Muscle of leg (tissue), 11 donors: Measurements from ENCODE around the gene TMEM91. TPM values are rescaled to one million over a fixed set of nuclear protein-coding genes. Genes with fewer than 3 reads are reported as not detected.
A peak's percentile ranks its signal among the peaks of the same experiment; 100 is the strongest.

ENCODE experiments used
- DNase-seq: peaks from one replicate; pipeline ENCODE4 v3.0.0; 2013
- H3K27ac ChIP-seq: one replicate; pipeline ENCODE4 v1.5.1; 2013; ENCODE audit warnings: mild to moderate bottlenecking, low read length, control low read depth
- H3K27me3 ChIP-seq: one replicate; pipeline ENCODE4 v1.6.1; 2013; ENCODE audit warnings: low read length; ENCODE audit not compliant: control insufficient read depth, insufficient read depth
- H3K36me3 ChIP-seq: one replicate; pipeline ENCODE4 v1.6.1; 2013; ENCODE audit warnings: low read length; ENCODE audit not compliant: control insufficient read depth, insufficient read depth
- H3K4me1 ChIP-seq: one replicate; pipeline ENCODE4 v1.6.1; 2013; ENCODE audit warnings: low read length; ENCODE audit not compliant: control insufficient read depth, insufficient read depth
- H3K4me3 ChIP-seq: one replicate; pipeline ENCODE4 v1.5.1; 2013; ENCODE audit warnings: low read length, control low read depth
- H3K9me3 ChIP-seq: replicated peaks from 2 replicates; pipeline ENCODE4 v1.6.1; 2013; ENCODE audit warnings: low read depth, low read length; ENCODE audit not compliant: control insufficient read depth
- WGBS: methylation state at CpG from one replicate; pipeline ENCODE4 v1.1.5; 2013; ENCODE audit warnings: missing lambda C conversion rate; ENCODE audit not compliant: insufficient coverage; 5-methylcytosine and 5-hydroxymethylcytosine counted together
- polyA plus RNA-seq, 8 donors: library from polyadenylated mRNA; unstranded; fragments of 120-200 nt; gene quantifications; one replicate each; pipeline versions ENCODE4 v1.2.1 to v1.2.3, GENCODE V29; 2013; ENCODE audit warnings: inconsistent platforms in 1 of 8, low replicate concordance in 1 of 8; ENCODE audit not compliant: insufficient read length in 8 of 8, insufficient read depth in 1 of 8
- total RNA-seq: library from RNA; stranded (reverse); fragments of 120-200 nt; gene quantifications from one replicate; pipeline ENCODE4 v1.2.4, GENCODE V29; 2013

Gene TMEM91
- total and polyA plus RNA-seq, 9 donors: 2.6 to 9.2 (median 5.3) TPM

DNA sequence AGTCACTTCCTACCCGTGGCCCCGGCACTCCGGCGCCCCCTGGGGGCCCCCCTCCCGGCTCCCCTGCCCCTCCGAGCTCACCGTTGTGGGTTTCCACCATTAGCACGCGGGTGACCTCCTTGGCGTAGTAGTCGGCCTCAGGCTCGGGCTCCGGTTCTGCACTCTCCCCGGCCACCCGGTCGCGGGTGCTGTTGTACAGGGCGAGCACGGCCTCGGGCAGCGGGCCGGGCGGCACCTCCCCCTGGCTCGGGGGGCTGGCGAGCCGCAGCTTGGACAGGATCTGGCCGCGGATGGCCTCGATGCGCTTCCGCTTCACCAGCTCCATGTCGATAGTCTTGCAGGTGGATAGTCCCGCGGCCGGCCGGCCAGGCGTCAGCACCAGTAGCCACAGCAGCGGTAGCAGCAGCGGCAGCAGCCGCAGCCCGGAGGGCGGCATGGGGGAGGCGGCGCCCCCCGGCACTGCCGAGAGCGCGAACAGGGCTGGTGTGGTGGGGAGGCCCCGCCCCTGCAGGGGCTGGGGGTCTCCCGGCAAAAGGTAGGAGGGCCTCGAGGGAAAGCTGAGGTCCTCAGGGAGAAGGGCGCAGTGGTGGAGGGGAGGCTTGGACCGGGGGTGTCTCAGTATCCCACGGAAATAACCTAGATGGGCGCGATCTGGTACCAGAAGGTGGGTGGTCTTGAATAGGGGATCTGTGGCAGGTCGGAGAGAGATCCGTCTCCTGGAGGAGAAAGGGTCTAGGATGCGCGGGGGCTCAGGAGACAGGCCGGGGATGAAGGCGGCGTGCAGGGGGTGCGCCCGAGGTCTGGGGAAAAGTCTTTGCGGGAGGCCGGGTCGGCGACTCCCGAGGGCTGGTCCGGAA is 23.5 kb upstream of the TMEM91 start:
- Histone ChIP-seq H3K27me3 (peaks cover 50% of the 10 kb centered on the region), H3K27ac (no peak overlapping the region), H3K4me1 (peaks cover 45% of the 10 kb centered on the region), H3K36me3 (no peaks in the 10 kb centered on the region), H3K4me3 (peak overlapping the region; percentile 59), H3K9me3 (no peaks in the 10 kb centered on the region)
- under 1% methylated on average over 69 of the region's 71 CpGs for WGBS
- peak; percentile 58 for DNase-seq

DNA sequence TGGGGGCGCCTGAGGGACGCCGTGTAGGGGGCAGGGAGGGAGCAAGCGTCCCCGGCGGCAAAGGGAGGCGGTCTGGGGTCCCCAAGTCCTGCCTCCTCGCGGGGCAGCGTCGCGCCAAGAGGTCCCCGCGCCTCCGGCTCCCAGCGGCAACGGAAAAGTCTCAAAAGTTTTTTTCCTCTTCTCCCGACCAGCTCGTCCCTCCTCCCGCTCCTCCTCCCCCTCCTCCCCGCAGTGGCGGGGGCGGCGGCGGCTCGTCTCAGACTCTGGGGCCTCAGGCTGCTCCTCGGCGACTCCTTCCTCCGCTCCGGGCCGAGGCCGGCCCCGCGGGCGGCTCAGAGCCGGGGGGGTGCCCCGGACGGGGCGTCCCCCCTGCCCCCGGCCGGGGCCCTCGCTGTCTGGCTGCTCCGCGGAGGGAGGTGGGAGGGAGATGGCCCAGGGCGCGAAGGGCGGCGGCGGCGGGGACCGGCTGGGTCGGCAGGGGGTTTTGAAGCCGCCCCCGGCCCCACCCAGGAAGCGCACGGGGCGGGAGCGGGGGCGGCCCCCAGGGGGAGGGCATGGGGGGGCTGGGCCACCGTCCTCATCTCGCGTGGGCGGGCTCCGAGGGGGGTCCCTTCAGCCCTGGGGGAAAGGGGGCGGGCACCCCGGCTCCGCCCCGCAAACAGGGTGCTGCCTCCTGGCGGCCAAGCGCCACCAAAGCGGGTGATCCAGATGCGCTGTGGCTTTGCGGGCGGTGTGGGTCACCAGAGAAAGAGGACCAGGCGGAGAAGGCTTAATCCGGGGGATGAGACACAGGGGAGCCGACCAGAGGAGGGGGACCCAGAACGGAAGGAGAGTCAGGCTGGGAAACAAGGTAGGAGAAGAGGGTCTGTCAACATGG is 22.6 kb upstream of the TMEM91 start, which contains the start of gene TGFB1:
Gene TGFB1 (minus strand): TSS at position 457 of the 877 bp plus-strand sequence. CDS start 878 bp downstream, outside the sequence.
- peak; percentile 88 for DNase-seq
- no peaks in the 10 kb centered on the region for H3K9me3 ChIP-seq
- H3K4me3 ChIP-seq: peak within 1 kb of the TSS; percentile 59
- no peaks in the 10 kb centered on the region for H3K36me3 ChIP-seq
- no peak within 1 kb of the TSS for H3K27ac ChIP-seq
- 0% methylated on average over 48 of the region's 78 CpGs for WGBS
- H3K4me1 ChIP-seq: peaks cover 45% of the 10 kb centered on the region
- H3K27me3 ChIP-seq: peaks cover 50% of the 10 kb centered on the region

DNA sequence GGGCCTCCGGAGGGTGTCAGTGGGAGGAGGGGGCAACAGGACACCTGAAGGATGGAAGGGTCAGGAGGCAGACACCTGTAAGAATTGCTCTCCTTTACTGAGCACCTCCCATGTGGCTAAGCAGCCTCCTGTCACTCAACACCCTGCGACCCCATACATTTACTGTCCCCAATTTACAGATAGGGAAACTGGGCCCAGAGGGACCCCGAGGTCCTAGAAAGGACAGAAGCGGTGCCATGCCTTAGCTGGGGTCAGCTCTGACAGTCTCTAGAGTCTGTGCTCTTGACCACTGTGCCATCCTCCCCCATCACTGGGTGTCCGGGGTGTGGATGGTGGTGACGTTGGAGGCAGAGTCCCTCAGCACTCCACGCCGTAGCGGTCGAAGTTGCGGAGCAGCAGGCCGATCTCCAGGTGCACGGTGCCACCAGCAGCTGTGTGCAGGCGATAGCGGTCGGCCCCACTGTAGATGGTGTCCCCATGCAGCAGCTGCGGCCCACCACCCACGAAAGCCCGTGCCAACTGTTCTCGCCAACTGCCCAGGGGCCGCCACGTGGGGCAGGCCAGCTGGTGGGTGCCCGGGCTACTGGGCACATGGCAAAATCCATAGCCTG is 21.9 kb upstream of the TMEM91 start:
- H3K9me3 ChIP-seq: no peaks in the 10 kb centered on the region
- no peak for DNase-seq
- H3K36me3 ChIP-seq: no peaks in the 10 kb centered on the region
- H3K27me3 ChIP-seq: peaks cover 43% of the 10 kb centered on the region
- WGBS: 86% methylated on average over 15 of the region's 23 CpGs
- H3K27ac ChIP-seq: no peak overlapping the region
- peak overlapping the region; percentile 59 for H3K4me3 ChIP-seq
- H3K4me1 ChIP-seq: peaks cover 45% of the 10 kb centered on the region

DNA sequence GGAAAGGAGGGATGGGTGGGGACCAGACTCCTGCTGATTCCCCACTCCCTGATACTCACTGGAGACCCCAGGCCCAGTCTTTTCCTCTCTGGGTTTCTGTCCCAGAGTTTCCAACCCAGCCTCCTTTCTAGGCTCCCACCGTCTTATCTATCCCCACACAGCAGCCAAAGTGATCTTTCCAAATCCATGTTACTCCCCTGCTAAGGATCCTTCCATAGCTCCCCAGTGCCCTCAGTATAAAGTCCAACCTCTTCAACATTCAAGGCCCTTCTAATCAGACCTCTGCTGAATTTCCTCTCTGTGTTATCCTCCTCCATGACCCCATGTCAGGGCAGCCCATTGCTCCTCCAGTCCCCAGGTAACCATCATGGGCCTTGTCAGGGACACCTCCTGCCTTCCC is 21.3 kb upstream of the TMEM91 start:
- H3K4me1 ChIP-seq: peaks cover 45% of the 10 kb centered on the region
- no peak overlapping the region for H3K4me3 ChIP-seq
- WGBS: 58% methylated on average over 1 of the region's 1 CpG
- DNase-seq: no peak
- no peak overlapping the region for H3K27ac ChIP-seq
- no peaks in the 10 kb centered on the region for H3K9me3 ChIP-seq
- no peaks in the 10 kb centered on the region for H3K36me3 ChIP-seq
- H3K27me3 ChIP-seq: peaks cover 38% of the 10 kb centered on the region

DNA sequence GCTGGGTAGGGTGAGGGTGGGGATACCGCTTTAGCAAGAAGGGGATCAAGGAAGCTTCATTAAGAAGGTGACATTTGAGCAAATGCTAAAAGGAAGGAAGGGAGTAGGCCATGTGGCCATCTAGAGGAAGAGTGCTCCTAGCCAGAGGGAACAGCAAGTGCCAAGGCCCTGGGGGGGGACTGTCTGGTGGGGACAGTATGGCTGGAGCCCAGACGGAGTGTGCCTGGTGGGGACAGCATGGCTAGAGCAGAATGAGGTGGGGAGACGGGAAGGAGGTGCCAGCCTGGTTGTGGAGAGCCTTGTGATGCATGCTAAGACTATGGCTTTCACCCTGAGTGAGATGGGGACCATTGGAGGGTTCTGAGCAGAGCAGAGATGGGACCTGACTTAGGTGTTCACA is 20.5 kb upstream of the TMEM91 start:
- Histone ChIP-seq H3K4me1 (peaks cover 42% of the 10 kb centered on the region), H3K36me3 (no peaks in the 10 kb centered on the region), H3K27ac (no peak overlapping the region), H3K9me3 (no peaks in the 10 kb centered on the region), H3K27me3 (peaks cover 31% of the 10 kb centered on the region), H3K4me3 (no peak overlapping the region)
- DNase-seq: no peak
- WGBS: 59% methylated on average over 3 of the region's 3 CpGs

DNA sequence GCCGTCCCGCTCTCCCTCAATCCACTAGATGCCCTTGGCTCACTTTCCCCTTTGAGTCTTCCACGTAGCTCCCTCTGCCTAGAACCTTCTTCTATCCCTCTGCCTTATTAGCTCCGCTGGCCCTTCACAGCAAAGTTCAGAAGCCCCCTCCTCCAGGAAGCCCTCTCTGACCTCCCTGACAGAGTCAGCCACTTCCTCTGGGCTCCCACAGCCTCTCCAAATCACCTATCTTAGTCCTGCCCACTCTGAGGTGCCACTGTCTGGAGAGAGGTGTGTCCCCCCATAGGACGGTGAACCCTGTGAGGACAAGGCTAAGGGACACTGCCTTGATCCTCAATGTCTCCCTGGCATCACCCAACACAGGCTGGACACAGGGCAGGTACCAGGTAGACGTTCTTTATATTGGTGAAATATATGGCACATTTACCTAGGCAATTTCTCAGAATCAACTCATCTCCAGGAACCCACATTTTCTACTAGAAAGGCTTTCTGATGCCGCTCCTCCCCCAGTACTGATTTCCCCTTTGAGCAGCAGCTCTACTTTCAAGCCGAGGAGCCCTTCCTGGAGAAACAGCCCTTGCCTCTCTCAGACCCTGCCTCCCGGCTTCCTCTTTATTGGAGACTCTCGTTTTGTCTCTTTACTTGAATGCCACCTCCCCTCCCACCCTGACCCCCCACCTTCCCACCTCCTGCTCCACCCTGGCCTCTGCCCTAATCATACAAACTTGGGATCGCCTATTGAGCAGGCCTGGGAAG is 19.2 kb upstream of the TMEM91 start:
- H3K27ac ChIP-seq: no peak overlapping the region
- 82% methylated on average over 5 of the region's 11 CpGs for WGBS

DNA sequence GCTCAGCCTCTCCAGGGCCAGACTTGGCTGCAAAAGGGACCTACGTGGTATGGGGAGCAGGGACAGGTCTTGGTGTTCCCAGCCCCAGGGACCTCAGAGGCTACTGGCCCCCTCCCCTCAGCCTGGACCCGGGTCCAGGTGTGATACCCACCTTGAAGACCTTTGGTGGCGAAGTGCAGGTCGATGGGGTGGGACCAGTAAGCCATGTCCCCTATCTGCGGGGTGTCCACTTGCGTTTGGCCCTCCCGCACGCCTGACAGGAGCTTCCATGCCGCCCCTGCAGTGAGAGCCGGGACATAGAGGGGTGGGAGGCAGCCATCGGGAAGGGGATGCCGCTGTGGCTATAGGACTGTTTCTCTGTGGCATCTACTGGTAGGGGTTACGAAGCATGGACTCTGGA is 18.6 kb upstream of the TMEM91 start:
- Histone ChIP-seq H3K27me3 (peaks cover 11% of the 10 kb centered on the region), H3K4me3 (no peak overlapping the region), H3K27ac (no peak overlapping the region), H3K36me3 (no peaks in the 10 kb centered on the region), H3K9me3 (no peaks in the 10 kb centered on the region), H3K4me1 (peaks cover 23% of the 10 kb centered on the region)
- no peak for DNase-seq
- WGBS: 89% methylated on average over 6 of the region's 13 CpGs

More for the DNA sequence above, 19.2 kb upstream of the TMEM91 start:
- Histone ChIP-seq H3K4me1 (peaks cover 28% of the 10 kb centered on the region), H3K9me3 (no peaks in the 10 kb centered on the region), H3K4me3 (no peak overlapping the region), H3K36me3 (no peaks in the 10 kb centered on the region), H3K27me3 (peaks cover 17% of the 10 kb centered on the region)
- no peak for DNase-seq

DNA sequence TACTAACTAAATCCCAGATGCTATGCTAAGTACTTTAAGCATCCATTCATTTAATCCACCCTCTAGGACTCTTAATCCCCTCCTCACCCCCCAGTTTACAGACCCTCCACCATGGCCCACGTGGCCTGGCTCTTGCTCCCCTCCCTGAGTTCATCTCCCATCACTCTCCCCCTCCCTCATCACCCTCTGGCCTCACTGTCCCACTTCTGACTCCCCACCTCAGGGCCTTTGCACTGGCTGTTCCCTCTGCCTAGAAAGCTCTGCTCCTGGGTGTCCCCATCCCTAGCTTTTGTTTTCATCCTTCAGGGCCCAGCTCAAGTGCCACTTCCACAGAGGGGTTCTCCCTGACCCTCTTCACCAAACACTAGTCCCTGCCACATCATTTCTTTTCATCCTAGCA is 16.6 kb upstream of the TMEM91 start:
- Histone ChIP-seq H3K27ac (no peak overlapping the region), H3K27me3 (no peaks in the 10 kb centered on the region), H3K4me3 (no peak overlapping the region), H3K9me3 (no peaks in the 10 kb centered on the region), H3K36me3 (no peaks in the 10 kb centered on the region), H3K4me1 (peaks cover 17% of the 10 kb centered on the region)
- WGBS: 83% methylated on average over 1 of the region's 1 CpG
- no peak for DNase-seq

DNA sequence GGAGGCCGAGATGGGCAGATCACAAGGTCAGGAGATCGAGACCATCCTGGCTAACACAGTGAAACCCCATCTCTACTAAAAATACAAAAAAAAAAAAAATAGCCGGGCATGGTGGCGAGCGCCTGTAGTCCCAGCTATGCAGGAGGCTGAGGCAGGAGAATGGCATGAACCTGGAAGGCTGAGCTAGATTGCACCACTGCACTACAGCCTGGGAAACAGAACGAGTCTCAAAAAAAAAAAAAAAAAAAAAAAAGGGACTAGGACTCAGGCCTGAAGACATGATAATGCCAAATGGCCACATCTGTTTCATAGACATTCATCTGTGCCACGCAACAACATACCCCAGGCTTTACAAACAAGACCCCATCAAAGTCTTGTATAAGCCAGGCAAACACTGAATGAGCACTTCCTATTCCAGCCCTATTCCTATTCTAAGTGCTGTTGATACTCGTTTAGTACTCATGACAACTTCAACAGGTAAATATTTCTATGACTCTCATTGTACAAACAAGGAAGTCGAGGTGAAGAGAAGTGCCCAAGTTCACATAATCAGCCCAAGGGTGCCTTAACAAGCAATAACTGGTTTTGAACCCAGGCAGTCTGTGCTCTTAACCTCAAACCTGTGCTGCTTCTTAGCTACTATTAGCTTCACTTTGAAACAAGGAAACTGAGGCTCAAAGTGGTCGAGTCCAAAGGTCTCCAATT is 14.0 kb upstream of the TMEM91 start:
- no peak for DNase-seq
- Histone ChIP-seq H3K27ac (no peak overlapping the region), H3K27me3 (no peaks in the 10 kb centered on the region), H3K4me3 (no peak overlapping the region), H3K36me3 (no peaks in the 10 kb centered on the region), H3K4me1 (peaks cover 13% of the 10 kb centered on the region), H3K9me3 (no peaks in the 10 kb centered on the region)
- 71% methylated on average over 1 of the region's 10 CpGs for WGBS
